ENCODE measurements around the gene BAIAP2.
A peak's percentile ranks its signal among the peaks of the same experiment; 100 is the strongest.
"Not testable (repeated sequence)": the region's sequence is repeated elsewhere in the genome, so short reads cannot be mapped to it uniquely, and the experiment has no call there.

The BAIAP2 gene

GRCh38 chr17:81016575-81016974 is 18.4 kb upstream of the BAIAP2 start:
- TF ChIP-seq CTCF (IDR thresholded peaks at IDR 0.05; ENCODE audit: low read depth, low read length), result no peak
- no peak overlapping the region for H3K4me3 ChIP-seq (replicated peaks in 1 of 2; ENCODE audit: low read depth in 2 of 2, low read length in 2 of 2)
- DNase-seq (ENCODE audit: low read depth in 2 of 2), result no peak

- H3K4me3 ChIP-seq (replicated peaks in 1 of 2; ENCODE audit: low read depth in 2 of 2, low read length in 2 of 2); DNase-seq (ENCODE audit: low read depth in 2 of 2): not testable (repeated sequence)
Observed at GRCh38 chr17:81017330-81017729, 17.6 kb upstream of the BAIAP2 start.

- no peak for TF ChIP-seq CTCF (IDR thresholded peaks at IDR 0.05; ENCODE audit: low read depth, low read length)
- H3K4me3 ChIP-seq (replicated peaks in 1 of 2; ENCODE audit: low read depth in 2 of 2, low read length in 2 of 2), result peak overlapping the region in 1 of 2 donors; percentile 3
Observed at GRCh38 chr17:81018044-81018802, 16.7 kb upstream of the BAIAP2 start.

GRCh38 chr17:81019563-81020442 is 15.1 kb upstream of the BAIAP2 start:
- no peak for DNase-seq (ENCODE audit: low read depth in 2 of 2)
- H3K4me3 ChIP-seq (replicated peaks in 1 of 2; ENCODE audit: low read depth in 2 of 2, low read length in 2 of 2), result no peak overlapping the region
- TF ChIP-seq CTCF (IDR thresholded peaks at IDR 0.05; ENCODE audit: low read depth, low read length), result no peak

More at GRCh38 chr17:81018044-81018802, 16.7 kb upstream of the BAIAP2 start:
- peak; percentile 36 to 65 for DNase-seq (ENCODE audit: low read depth in 2 of 2)

- TF ChIP-seq CTCF (IDR thresholded peaks at IDR 0.05; ENCODE audit: low read depth, low read length), result no peak
- H3K4me3 ChIP-seq (replicated peaks in 1 of 2; ENCODE audit: low read depth in 2 of 2, low read length in 2 of 2), result no peak overlapping the region
- no peak for DNase-seq (ENCODE audit: low read depth in 2 of 2)
Observed at GRCh38 chr17:81020443-81020766, 14.5 kb upstream of the BAIAP2 start.

GRCh38 chr17:81020767-81021497 is 14.0 kb upstream of the BAIAP2 start:
- no peak overlapping the region for H3K4me3 ChIP-seq (replicated peaks in 1 of 2; ENCODE audit: low read depth in 2 of 2, low read length in 2 of 2)
- TF ChIP-seq CTCF (IDR thresholded peaks at IDR 0.05; ENCODE audit: low read depth, low read length), result no peak
- peak; percentile 34 to 41 for DNase-seq (ENCODE audit: low read depth in 2 of 2)
